GM12873 (cell line): ENCODE data around the gene ADISSP.

Experiments used
- TF ChIP-seq, protein P1 (sequence below): IDR thresholded peaks from 2 replicates; pipeline ENCODE4 v1.5.1; 2012; ENCODE audit warnings: low read depth, mild to moderate bottlenecking, moderate library complexity, low read length, control low read depth; ENCODE audit not compliant: insufficient read depth; ENCODE audit errors: missing control alignments

Gene ADISSP

DNA sequence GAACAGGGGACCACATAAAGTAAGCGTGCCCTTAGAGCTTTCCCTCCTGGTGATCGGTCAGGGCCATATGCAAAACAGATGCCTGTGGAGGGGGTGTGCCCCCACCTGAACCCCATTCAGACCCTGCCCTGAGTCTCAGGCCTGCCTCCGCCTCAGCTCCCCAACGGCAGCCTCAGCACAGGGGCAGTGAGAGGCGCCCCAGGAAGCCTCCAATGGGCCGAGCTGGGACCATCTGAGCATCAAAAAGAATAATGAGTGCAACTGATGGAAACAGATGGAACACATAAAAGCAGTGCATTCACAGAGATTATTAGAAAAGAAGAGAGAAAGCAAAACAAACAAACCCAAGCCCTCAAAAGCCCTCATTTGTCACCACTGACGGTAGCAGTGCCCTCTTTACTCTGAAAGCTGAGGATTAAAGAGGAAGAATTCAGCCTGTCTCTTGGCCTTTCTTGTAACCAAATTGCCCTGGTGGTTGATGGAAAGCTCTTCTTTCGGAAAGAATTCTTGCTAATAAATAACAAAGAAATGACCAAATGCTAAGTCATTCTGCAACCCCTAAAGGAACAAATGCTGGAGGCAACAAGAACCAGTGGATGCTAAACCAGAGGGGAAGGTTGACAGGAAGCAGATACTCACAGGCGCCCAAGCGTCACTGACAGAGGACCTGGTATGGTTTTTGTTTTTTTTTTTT is 6.8 kb downstream of the ADISSP start:
- TF ChIP-seq, protein P1, sequence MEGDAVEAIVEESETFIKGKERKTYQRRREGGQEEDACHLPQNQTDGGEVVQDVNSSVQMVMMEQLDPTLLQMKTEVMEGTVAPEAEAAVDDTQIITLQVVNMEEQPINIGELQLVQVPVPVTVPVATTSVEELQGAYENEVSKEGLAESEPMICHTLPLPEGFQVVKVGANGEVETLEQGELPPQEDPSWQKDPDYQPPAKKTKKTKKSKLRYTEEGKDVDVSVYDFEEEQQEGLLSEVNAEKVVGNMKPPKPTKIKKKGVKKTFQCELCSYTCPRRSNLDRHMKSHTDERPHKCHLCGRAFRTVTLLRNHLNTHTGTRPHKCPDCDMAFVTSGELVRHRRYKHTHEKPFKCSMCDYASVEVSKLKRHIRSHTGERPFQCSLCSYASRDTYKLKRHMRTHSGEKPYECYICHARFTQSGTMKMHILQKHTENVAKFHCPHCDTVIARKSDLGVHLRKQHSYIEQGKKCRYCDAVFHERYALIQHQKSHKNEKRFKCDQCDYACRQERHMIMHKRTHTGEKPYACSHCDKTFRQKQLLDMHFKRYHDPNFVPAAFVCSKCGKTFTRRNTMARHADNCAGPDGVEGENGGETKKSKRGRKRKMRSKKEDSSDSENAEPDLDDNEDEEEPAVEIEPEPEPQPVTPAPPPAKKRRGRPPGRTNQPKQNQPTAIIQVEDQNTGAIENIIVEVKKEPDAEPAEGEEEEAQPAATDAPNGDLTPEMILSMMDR: no peak

DNA sequence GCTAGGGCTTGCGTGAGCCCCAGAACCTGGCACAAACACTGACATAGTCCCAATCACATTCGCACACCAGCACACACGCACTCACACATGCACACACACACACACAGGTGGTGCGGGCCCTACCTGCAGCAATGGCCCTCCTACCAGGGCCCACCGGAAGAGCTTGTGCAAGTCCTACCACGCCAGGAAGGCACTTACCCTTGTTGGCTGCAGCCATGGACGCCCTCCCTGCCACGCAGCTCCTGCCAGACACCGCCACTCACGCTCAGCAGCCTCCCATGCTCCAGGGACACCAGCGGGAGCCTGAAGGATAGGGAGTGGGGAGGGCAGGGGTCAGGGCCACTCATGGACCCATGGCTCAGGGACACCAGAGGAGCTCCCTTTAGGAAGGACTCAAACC is 7.7 kb downstream of the ADISSP start:
- TF ChIP-seq, protein P1: no peak

DNA sequence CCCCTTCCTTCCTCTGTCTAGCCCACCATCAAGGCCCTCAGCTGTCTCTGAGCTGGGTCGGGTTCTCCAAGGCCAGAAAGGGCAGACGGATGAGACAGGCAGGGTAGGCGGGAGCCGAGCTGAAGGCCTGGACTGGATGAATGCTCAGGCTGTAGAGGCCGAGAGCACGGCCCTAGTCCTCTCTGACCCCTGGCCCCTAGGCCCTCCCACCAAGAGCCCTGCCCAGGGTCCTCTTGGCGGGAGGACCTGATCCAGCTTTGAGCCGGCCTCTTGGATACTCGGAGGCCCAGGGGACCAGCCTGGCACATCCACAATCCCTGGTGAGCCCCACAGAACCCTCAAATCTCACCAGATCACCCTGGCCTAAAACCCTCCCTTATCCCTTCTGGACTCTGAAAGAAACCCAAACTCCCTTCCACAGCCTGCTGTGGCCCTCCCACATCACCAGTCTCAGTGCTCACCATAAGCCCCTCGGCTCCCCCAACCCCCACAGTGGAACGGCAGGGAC is 8.2 kb downstream of the ADISSP start:
- TF ChIP-seq, protein P1: no peak

DNA sequence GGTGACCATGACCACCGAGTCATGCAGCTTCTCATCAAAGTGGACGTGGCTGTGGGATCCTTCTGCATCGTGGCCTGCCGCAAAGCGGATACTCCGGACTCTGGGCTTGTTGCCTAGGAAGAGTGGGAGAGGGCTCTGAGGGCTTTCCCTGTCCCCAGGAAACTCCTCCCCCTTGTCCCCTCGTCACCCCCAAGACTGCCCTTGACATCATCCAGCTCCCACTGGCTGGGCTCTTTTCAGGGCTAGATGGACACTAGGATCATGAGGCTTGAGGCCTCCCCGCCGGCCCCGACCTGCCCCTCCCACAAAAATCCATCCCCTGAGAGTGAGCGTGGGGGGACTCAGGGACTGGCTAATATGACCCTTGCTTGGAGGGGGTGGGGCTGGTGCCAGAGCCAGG is 9.0 kb downstream of the ADISSP start:
- TF ChIP-seq, protein P1: no peak

DNA sequence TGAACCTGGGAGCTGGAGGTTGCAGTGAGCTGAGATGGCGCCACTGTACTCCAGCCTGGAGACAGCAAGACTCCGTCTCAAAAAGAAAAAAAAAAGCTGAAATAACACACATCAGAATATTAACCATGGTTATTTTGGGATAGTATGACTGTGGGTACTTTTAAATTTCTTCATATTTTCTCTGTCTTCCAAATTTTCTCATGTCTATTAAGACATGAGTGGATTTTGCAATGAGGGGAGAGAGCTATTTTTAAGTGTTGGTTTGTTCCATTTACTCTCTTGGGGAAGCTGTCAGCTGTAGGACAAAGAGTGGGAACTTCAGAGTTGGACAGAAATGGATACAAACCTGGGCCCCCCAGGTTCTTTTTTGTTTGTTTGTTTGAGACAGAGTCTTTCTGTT is 10.3 kb downstream of the ADISSP start:
- TF ChIP-seq, protein P1: no peak

DNA sequence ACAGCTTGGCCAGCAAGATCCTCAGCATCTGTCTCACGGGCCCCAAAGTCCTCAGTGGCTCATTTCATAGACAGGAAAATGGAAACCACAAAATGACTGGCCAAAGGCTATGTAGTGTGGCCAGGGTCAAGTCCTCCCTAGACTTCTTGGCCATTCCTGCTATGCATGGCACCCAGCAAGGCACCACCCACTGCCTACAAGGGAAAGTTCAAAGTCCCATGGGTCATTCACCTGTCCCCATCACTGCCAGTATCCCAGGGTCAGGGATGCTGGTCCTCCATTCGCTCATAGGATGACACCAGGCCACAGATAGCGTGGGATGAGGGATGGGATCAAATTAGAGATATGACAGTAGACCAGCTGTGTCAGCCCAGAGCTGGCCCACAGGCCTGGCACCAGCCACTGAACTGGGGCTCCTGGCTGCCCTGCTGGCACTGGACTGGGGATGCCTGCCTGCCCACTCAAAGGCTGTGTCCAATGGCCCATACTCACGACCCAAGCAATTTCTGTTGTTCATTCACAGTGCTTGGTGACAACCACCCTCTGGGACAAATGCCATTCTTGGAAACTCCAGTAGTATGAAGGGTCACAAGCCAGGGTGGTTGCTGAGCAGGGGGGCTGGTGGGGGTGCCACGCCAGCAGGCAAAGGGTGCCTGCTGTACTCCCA is 11.6 kb downstream of the ADISSP start:
- TF ChIP-seq, protein P1: no peak

DNA sequence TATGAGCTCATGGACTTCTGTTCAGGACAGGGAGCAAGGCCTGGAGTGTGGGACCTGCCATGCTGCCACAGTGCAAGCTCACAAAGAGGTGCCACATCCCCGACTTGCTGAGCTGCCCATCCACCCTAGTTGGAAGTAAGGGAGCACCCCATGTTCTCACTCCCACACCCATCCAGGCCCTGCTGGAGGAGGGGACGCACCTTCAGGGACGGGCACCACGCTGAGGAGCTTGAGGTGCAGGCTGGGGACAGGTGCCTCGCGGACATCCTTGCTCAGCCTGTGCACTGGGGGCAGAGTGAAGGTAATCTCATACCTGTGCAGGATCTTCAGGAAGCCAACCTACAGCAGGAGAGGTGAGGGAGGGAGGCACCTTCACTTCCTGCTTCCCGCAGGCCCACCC is 12.3 kb downstream of the ADISSP start:
- TF ChIP-seq, protein P1: no peak
